ENCODE results near the gene ACVR1. TPM values are rescaled to one million over a fixed set of nuclear protein-coding genes. Genes with fewer than 3 reads are reported as not detected.
"Not testable (repeated sequence)": the region's sequence is repeated elsewhere in the genome, so short reads cannot be mapped to it uniquely, and the experiment has no call there.

ACVR1 gene
- polyA plus RNA-seq, 3 donors from 2014 or later: 0.46 to 1.4 (median 1.1) TPM

GRCh38 chr2:157901325-157901724 lies 25.2 kb upstream of the ACVR1 start:
- Mint-ChIP-seq H3K4me3 (no peak overlapping the region), H3K4me1 (peaks cover 13 to 29% of the 10 kb centered on the region in 2 donors), H3K9me3 (no peaks in the 10 kb centered on the region), H3K36me3 (no peaks in the 10 kb centered on the region), H3K27ac (no peak overlapping the region), H3K27me3 (ENCODE audit: low read depth in 3 of 3) (no peaks in the 10 kb centered on the region)
- DNase-seq: no peak

GRCh38 chr2:157900684-157901083 lies 24.6 kb upstream of the ACVR1 start:
- no peak overlapping the region for H3K4me3 Mint-ChIP-seq
- H3K27me3 Mint-ChIP-seq (ENCODE audit: low read depth in 3 of 3): no peaks in the 10 kb centered on the region
- no peaks in the 10 kb centered on the region for H3K9me3 Mint-ChIP-seq
- DNase-seq: no peak
- H3K36me3 Mint-ChIP-seq: no peaks in the 10 kb centered on the region
- peaks cover 13 to 29% of the 10 kb centered on the region in 2 donors for H3K4me1 Mint-ChIP-seq
- no peak overlapping the region for H3K27ac Mint-ChIP-seq

GRCh38 chr2:157900203-157900602 lies 24.1 kb upstream of the ACVR1 start:
- no peak for DNase-seq

GRCh38 chr2:157899125-157899839 lies 23.2 kb upstream of the ACVR1 start:
- Mint-ChIP-seq H3K27me3 (ENCODE audit: low read depth in 3 of 3) (no peaks in the 10 kb centered on the region), H3K27ac (peak overlapping the region in 2 of 6 donors; percentile 25 to 26), H3K4me3 (peak overlapping the region in 1 of 5 donors; percentile 72), H3K36me3 (no peaks in the 10 kb centered on the region), H3K4me1 (peaks cover 13 to 29% of the 10 kb centered on the region in 2 donors), H3K9me3 (no peaks in the 10 kb centered on the region)
- no peak for DNase-seq

More at GRCh38 chr2:157900203-157900602, 24.1 kb upstream of the ACVR1 start:
- H3K9me3 Mint-ChIP-seq: no peaks in the 10 kb centered on the region
- H3K27ac Mint-ChIP-seq: no peak overlapping the region
- H3K4me3 Mint-ChIP-seq: no peak overlapping the region
- no peaks in the 10 kb centered on the region for H3K27me3 Mint-ChIP-seq (ENCODE audit: low read depth in 3 of 3)
- H3K4me1 Mint-ChIP-seq: peaks cover 13 to 29% of the 10 kb centered on the region in 2 donors
- H3K36me3 Mint-ChIP-seq: no peaks in the 10 kb centered on the region

- H3K27ac Mint-ChIP-seq: peak overlapping the region in 4 of 6 donors; percentile 21 to 88 (median 54)
- peak in 1 of 3 donors; percentile 6 for DNase-seq
- H3K4me3 Mint-ChIP-seq: peak overlapping the region in 1 of 5 donors; percentile 73
- no peaks in the 10 kb centered on the region for H3K27me3 Mint-ChIP-seq (ENCODE audit: low read depth in 3 of 3)
- H3K36me3 Mint-ChIP-seq: no peaks in the 10 kb centered on the region
- peaks cover 13 to 29% of the 10 kb centered on the region in 2 donors for H3K4me1 Mint-ChIP-seq
- no peaks in the 10 kb centered on the region for H3K9me3 Mint-ChIP-seq
These were observed 22.5 kb upstream of the ACVR1 start for GRCh38 chr2:157898591-157898996.

- H3K4me1 Mint-ChIP-seq: peaks cover 13 to 29% of the 10 kb centered on the region in 2 donors
- H3K27ac Mint-ChIP-seq: peak overlapping the region; percentile 46 to 97 (median 74)
- no peaks in the 10 kb centered on the region for H3K36me3 Mint-ChIP-seq
- H3K4me3 Mint-ChIP-seq: peak overlapping the region; percentile 44 to 95 (median 80)
- DNase-seq: peak in 1 of 3 donors; percentile 27
- no peaks in the 10 kb centered on the region for H3K9me3 Mint-ChIP-seq
- peaks cover 0 to 2% (median 0%) of the 10 kb centered on the region in 3 donors for H3K27me3 Mint-ChIP-seq (ENCODE audit: low read depth in 3 of 3)
These were observed 21.2 kb upstream of the ACVR1 start for GRCh38 chr2:157897106-157897971.

- no peaks in the 10 kb centered on the region for H3K36me3 Mint-ChIP-seq
- DNase-seq: no peak
These were observed 19.4 kb upstream of the ACVR1 start for GRCh38 chr2:157895531-157895930.

GRCh38 chr2:157894694-157895435 lies 18.7 kb upstream of the ACVR1 start:
- Mint-ChIP-seq H3K9me3 (no peaks in the 10 kb centered on the region), H3K27ac (no peak overlapping the region), H3K4me1 (peaks cover 13 to 37% of the 10 kb centered on the region in 2 donors), H3K27me3 (ENCODE audit: low read depth in 3 of 3) (peaks cover 2% of the 10 kb centered on the region in 3 donors), H3K36me3 (no peaks in the 10 kb centered on the region), H3K4me3 (no peak overlapping the region)
- no peak for DNase-seq

More at GRCh38 chr2:157895531-157895930, 19.4 kb upstream of the ACVR1 start:
- Mint-ChIP-seq H3K9me3 (no peaks in the 10 kb centered on the region), H3K4me1 (peaks cover 13 to 37% of the 10 kb centered on the region in 2 donors), H3K27ac (no peak overlapping the region), H3K27me3 (ENCODE audit: low read depth in 3 of 3) (peaks cover 0 to 2% (median 0%) of the 10 kb centered on the region in 3 donors), H3K4me3 (no peak overlapping the region)

GRCh38 chr2:157893611-157894010 lies 17.5 kb upstream of the ACVR1 start:
- no peaks in the 10 kb centered on the region for H3K9me3 Mint-ChIP-seq
- peaks cover 13 to 28% of the 10 kb centered on the region in 2 donors for H3K4me1 Mint-ChIP-seq
- peaks cover 2 to 4% (median 3%) of the 10 kb centered on the region in 3 donors for H3K27me3 Mint-ChIP-seq (ENCODE audit: low read depth in 3 of 3)
- H3K36me3 Mint-ChIP-seq: no peaks in the 10 kb centered on the region
- no peak overlapping the region for H3K27ac Mint-ChIP-seq
- no peak overlapping the region for H3K4me3 Mint-ChIP-seq
- no peak for DNase-seq

- H3K27ac Mint-ChIP-seq: no peak overlapping the region
- no peak overlapping the region for H3K4me3 Mint-ChIP-seq
These were observed 15.5 kb upstream of the ACVR1 start for GRCh38 chr2:157891643-157892041.

GRCh38 chr2:157890969-157891642 lies 15.0 kb upstream of the ACVR1 start:
- Mint-ChIP-seq H3K27ac (no peak overlapping the region), H3K27me3 (ENCODE audit: low read depth in 3 of 3) (peaks cover 2 to 4% (median 3%) of the 10 kb centered on the region in 3 donors), H3K4me1 (peaks cover 0 to 8% of the 10 kb centered on the region in 2 donors), H3K4me3 (no peak overlapping the region), H3K36me3 (no peaks in the 10 kb centered on the region), H3K9me3 (no peaks in the 10 kb centered on the region)
- no peak for DNase-seq

More at GRCh38 chr2:157891643-157892041, 15.5 kb upstream of the ACVR1 start:
- Mint-ChIP-seq H3K4me1 (peaks cover 2 to 10% of the 10 kb centered on the region in 2 donors), H3K36me3 (no peaks in the 10 kb centered on the region), H3K9me3 (no peaks in the 10 kb centered on the region), H3K27me3 (ENCODE audit: low read depth in 3 of 3) (peaks cover 2 to 4% (median 3%) of the 10 kb centered on the region in 3 donors)
- DNase-seq: no peak

GRCh38 chr2:157887946-157888345 lies 11.8 kb upstream of the ACVR1 start:
- peaks cover 2 to 6% (median 3%) of the 10 kb centered on the region in 3 donors for H3K27me3 Mint-ChIP-seq (ENCODE audit: low read depth in 3 of 3)
- H3K36me3 Mint-ChIP-seq: peaks cover 0 to 4% (median 0%) of the 10 kb centered on the region in 3 donors
- no peak for DNase-seq
- no peak overlapping the region for H3K4me3 Mint-ChIP-seq
- H3K4me1 Mint-ChIP-seq: peaks cover 0 to 8% of the 10 kb centered on the region in 2 donors
- H3K9me3 Mint-ChIP-seq: no peaks in the 10 kb centered on the region
- H3K27ac Mint-ChIP-seq: no peak overlapping the region

- not testable (repeated sequence) for DNase-seq; H3K36me3 Mint-ChIP-seq; H3K4me1 Mint-ChIP-seq; H3K27me3 Mint-ChIP-seq (ENCODE audit: low read depth in 3 of 3); H3K4me3 Mint-ChIP-seq; H3K9me3 Mint-ChIP-seq; H3K27ac Mint-ChIP-seq
These were observed 8.4 kb upstream of the ACVR1 start for GRCh38 chr2:157884533-157884932.
